IMR-90 (cell line): ENCODE results near the gene SLC45A2.

ENCODE experiments used
- MXI1 ChIP-seq: IDR thresholded peaks from 2 replicates; pipeline ENCODE4 v1.6.1; 2012; ENCODE audit warnings: low read depth, mild to moderate bottlenecking, low read length, moderate library complexity, borderline replicate concordance
- TF ChIP-seq, protein P1 (sequence below): conservative IDR thresholded peaks from 2 replicates; pipeline ENCODE4 v1.5.1; 2012; ENCODE audit warnings: mild to moderate bottlenecking, low read depth, low read length, improper control_type of control experiment

DNA sequence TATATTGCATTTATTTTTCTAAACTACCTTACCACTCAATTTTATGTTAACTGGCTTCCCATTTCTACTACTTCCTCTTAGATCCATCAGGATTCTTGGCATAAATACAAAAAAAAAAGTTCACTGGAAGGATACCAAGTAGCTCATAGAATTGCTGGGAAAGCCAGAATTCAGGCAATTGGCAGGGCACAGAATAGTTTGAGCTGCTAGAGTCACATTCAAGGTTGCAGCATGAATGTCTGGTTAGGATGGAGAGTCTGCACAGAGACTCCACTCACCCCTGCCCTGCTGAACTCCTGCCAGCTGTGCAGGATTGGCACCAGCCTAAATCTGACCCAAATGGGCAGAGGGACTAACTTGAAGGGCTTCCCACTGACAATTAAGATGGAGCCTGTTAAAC, 28.3 kb upstream of the SLC45A2 start:
- TF ChIP-seq MXI1, result no peak
- TF ChIP-seq, protein P1, sequence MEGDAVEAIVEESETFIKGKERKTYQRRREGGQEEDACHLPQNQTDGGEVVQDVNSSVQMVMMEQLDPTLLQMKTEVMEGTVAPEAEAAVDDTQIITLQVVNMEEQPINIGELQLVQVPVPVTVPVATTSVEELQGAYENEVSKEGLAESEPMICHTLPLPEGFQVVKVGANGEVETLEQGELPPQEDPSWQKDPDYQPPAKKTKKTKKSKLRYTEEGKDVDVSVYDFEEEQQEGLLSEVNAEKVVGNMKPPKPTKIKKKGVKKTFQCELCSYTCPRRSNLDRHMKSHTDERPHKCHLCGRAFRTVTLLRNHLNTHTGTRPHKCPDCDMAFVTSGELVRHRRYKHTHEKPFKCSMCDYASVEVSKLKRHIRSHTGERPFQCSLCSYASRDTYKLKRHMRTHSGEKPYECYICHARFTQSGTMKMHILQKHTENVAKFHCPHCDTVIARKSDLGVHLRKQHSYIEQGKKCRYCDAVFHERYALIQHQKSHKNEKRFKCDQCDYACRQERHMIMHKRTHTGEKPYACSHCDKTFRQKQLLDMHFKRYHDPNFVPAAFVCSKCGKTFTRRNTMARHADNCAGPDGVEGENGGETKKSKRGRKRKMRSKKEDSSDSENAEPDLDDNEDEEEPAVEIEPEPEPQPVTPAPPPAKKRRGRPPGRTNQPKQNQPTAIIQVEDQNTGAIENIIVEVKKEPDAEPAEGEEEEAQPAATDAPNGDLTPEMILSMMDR, result no peak
